NCI-H2196 (cell line): ENCODE results near the gene SLC23A2.
"Not testable (repeated sequence)": the region's sequence is repeated elsewhere in the genome, so short reads cannot be mapped to it uniquely, and the experiment has no call there.

Experiments
- DNase-seq: peaks from one replicate; lab custom pipeline; 2025; ENCODE audit not compliant: unreplicated experiment; lab: John Stamatoyannopoulos, UW

The SLC23A2 gene

DNA sequence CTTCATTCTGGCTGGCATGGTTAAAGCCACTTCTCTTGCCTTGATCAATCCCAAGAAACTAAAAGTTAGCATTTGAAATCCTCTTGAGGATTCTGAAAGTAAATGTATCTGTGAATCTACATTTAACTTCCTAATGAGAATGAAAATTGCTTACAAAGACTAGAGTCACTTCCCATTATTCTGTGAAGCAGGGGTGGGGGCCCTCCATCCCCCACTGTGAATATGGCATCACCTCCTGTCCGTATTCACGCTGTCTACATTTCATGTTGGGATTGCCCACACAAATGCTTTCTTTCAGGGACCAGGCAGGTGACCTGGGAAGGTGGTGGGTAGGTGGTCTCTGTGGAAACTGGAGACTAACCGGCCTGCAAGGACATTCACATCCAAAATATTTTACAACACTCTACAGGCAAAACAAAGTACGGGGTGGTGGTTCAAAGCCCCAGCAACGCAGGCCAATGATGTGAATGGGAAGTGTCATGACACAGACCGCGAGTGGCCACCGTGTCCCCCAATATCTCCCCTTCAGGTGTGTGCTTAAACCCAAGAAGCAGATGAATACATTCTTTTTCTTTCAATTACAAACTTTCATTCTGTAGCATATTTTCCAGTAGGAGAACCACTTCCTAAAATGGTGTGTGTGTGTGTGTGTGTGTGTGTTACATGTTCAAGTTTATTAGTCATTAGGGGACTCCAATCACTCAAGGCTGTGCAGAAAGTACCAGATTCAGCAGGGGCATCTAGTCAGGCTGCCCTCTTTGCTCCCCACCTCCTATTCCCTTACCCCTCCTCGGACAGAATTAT, 147.4 kb downstream of the SLC23A2 start:
- DNase-seq = no peak

GRCh38 chr20:4853004-4853403, 148.3 kb downstream of the SLC23A2 start:
- no peak for DNase-seq

GRCh38 chr20:4850960-4851359, 150.3 kb downstream of the SLC23A2 start:
- no peak for DNase-seq

DNA sequence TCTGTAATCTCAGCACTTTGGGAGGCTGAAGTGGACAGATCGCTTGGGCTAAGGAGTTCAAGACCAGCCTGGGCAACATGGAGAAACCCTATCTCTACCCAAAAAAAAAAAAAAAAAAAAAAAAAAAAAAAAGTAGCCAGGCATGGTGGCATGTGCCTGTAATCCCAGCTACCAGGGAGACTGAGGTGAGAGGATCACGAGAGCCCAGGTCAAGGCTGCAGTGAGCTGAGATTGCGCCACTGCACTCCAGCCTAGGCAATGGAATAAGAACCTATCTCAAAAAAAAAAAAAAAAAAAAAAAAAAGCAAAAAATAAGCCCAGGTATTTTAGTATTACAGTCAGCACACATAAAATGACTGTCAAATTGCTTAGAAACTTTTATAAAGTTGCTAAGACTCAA, 152.5 kb downstream of the SLC23A2 start:
- DNase-seq = not testable (repeated sequence)

DNA sequence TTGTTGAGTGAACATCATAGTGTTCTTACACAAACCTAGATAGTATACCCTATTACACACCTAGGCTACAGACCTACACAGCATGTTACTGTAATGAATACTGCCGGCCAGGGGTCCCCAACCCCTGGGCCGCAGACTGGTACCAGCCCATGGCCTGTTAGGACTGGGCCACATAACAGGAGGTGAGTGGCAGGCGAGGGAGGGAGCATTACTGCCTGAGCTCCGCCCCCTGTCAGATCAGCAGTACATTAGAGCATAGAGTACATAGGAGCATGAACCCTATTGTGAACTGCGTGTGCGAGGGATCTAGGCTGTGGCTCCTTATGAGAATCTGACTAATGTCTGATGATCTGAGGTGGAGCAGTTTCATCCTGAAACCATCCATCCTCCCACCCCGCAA, 153.3 kb downstream of the SLC23A2 start:
- DNase-seq = no peak

DNA sequence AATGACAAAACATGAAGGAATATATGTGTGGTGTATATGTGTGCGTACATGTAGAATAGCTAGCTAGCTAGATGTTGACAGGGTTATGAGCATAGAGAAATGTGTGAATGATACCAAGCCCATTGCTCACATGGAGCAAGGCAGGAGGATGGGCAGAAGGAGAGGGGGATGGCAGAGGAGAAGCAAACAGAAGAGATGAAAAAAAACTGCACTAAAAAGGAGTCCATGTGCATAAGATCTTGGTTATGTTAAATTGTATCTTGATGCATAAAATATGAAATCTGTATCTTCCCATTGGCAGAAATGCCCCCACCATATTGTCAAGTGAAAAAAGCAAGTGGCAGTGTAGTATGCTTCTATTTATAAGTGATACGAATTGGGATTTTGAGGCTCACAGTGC, 154.5 kb downstream of the SLC23A2 start:
- no peak for DNase-seq

DNA sequence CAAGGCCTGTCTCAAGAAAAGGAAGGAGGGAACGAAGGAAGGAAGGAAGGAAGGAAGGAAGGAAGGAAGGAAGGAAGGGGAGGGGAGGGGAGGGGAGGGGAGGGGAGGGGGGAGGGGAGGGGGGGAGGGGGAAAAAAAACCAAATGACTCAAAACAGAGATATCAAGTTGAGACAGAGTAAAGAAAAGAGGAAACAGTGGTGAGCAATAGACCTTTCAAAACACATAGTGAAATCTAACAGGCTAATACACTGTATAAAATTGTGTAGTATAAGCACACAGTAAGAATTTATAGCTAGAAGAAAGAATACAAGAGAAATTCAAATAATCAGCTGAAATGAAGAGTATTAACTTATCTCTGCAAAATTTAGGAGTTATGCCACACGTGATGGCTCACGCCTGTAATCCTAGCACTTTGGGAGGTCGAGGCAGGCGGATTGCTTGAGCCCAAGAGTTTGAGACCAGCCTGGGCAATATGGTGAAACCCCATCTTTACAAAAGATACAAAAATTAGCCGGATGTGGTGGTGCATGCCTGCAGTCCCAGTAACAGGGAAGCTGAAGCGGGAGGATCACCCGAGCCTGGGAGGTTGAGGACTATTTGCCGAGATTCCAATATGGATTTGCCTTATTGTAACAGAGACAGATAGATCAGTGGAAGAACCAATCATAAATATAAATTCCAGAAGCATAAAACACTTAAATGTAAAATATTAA, 156.4 kb downstream of the SLC23A2 start:
- DNase-seq = no peak

GRCh38 chr20:4844325-4844724, 157.0 kb downstream of the SLC23A2 start:
- DNase-seq = no peak

DNA sequence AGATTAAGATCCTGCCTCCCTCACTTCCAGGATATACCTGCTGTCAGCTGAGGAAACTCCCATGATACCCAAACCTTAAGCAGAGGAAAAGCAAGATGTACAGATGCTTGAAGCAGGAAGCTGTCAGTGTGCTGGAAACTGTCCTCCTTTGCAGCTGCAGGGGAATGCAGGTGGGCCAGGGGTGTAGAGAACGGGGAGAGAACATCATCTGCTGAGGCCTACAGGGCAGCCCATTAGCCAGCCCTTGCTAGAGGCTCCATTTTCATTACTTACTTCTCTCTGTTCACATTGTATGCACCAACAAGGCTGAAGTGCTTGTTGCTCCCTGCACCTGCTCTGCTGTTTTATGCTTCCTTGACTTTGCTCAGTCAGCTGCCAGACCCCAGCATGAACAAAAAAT, 160.5 kb downstream of the SLC23A2 start:
- DNase-seq = no peak

DNA sequence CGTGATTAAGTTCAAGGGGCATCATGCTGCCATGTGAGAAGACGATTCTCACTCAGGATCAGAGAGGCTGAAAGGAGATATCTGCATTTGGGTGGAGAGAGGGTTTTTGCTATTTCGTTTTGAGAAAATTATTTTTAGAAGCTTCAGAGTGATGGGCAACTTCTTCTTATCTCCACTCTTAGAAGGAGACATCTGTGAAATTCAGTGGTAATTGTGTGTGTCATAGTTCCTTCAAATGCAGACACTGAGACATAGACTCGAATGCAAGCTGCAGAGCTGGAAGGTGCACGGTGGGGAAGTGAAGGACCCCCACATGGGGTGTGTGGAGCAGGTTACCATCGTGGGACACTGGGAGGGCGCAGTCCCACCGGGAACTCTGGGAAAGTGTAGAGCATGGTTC, 162.8 kb downstream of the SLC23A2 start:
- DNase-seq = no peak

DNA sequence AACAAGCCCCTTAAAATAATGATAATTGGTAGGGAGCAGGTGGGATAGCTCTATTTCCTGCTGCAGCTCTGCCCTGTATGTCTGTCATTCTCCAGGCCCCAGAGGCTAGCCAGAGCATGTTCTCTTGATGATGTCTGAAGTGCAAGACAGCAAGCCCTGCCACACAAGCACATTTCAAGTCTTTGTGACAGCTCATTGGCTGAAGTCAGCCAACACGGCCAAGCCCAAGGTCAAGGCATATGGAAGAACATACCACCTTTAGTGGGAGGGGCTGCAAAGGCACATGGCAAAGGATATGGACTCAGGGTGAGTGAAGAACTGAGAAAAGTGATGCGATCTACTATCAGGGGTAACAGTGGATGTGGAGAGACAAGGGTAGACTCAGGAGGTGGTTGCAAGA, 163.6 kb downstream of the SLC23A2 start:
- DNase-seq = no peak

GRCh38 chr20:4836935-4837334, 164.4 kb downstream of the SLC23A2 start:
- DNase-seq = no peak

DNA sequence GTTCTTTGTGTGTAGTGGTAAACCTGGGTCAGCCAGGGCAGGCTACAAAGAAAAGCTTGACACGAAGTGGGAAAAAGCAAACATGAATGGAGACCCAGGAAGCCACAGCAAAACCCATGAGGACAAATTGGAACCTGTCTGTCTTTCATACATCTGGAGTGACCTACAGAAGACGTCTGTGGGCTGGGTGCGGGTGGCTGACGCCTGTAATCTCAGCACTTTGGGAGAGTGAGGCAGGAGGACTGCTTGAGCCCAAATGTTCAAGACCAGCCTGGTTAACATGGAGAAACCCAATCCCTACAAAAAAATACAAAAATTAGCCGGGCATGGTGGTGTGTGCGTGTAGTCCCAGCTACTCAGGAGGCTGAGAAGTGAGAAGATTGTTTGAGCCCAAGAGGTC, 164.8 kb downstream of the SLC23A2 start:
- no peak for DNase-seq

- DNase-seq = no peak
These were observed 165.8 kb downstream of the SLC23A2 start for GRCh38 chr20:4835244-4836177.

DNA sequence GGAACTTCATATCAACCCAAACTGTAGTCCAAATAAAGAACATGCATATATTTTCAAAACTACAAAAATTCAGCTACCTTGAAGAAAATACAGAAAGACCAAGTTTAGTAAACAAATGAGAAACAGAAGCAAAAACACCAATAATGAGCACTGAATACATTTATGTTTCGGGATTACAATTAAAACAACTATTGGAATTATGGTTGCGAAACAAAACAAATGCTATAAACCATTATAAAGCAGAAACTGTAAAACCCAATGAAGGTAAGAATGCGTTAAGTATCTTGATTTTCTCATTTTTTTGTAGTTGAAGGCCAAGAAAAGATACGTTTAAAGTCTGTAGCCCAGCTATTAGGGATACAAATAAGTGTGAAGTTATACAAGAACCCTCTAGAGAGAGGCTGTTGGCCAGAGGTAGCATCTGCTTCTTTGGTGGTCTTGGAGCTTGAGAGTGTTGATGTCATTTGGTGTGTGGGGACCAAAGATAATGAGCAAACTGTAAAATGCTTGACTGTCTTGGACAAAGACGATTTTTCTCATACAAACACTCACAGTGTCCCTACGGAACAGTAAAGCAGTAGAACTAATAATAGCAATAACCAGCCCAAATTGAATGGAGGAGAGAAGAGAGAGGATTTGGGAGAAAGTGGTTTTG, 168.1 kb downstream of the SLC23A2 start:
- no peak for DNase-seq

DNA sequence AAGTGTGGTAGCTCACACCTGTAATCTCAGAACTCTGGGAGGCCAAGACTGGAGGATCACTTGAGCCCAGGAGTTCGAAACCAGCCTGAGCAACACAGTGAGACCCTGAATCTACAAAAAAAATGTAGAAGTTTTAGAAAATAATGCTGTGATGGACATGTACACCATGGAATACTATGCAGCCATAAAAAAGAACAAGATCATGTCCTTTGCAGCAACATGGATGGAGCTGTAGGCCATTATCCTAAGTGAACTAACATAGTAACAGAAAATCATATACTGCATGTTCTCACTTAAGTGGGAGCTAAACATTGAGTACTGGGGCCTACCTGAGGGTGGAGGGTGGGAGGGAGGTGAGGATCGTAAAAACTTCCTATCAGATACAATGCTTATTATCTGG, 168.8 kb downstream of the SLC23A2 start:
- DNase-seq = no peak

GRCh38 chr20:4830696-4831095, 170.6 kb downstream of the SLC23A2 start:
- DNase-seq = no peak

DNA sequence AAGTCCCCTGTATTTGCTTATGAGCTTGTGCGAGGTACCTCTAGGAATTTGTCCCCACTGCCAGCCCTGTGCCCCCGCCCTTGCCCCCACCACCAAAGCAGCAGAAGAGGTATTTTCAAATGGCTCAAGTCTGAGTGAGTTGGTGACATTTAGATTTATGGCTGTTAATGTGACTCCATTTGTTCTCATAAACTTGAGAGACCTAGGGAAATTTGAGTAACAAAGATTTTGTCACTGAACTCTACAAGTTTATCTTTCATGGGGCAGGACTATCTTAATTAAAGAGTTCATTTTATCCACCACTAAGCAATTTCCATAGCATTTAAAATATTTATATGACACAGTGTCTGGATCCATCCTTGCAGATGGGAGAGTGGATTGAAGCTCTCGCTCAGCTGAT, 171.1 kb downstream of the SLC23A2 start:
- no peak for DNase-seq

GRCh38 chr20:4829514-4830215, 171.6 kb downstream of the SLC23A2 start:
- DNase-seq = no peak

DNA sequence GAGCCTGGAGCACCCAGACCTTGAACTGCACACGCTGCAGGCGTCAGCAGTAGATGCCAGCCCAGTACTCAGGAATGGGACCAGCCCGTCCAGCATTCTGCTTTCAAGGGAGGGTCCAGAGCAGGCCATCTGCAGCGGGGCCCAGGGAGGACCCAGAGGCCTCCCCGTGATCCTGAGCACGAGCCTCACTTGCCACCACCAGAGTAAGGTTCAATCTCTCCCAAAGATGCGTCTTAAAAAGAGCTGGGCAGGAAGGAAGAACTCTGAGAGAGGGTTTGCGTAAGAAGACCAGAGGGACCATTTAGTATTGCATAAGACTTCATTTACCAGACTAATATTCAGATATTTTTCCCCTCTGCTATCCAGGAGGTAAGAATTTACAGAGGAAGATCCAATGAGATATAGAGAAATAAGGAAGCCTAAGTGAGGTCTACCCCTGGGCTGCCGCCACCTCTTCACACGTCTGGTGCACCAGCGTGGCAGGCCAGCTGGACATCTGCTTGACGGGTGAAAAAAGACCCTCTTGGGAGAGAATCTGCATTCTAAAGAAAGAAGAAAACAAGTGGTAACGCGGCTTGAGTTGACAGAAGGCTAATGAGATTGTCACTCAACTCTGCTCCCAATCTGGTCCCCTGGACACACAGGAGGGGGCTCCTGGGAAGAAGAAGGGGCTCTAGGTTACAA, 172.3 kb downstream of the SLC23A2 start:
- no peak for DNase-seq
